Type B pancreatic cell (in vitro differentiated cells): ENCODE measurements around the gene DNAH17. TPM values are rescaled to one million over a fixed set of nuclear protein-coding genes. Genes with fewer than 3 reads are reported as not detected.

Experiments
- DNase-seq: peaks from one replicate; pipeline ENCODE4 v3.0.0; 2021; ENCODE audit warnings: mixed read lengths; ENCODE audit not compliant: unreplicated experiment; ENCODE audit errors: extremely low spot score
- H3K27ac Mint-ChIP-seq: 2 replicates; pipeline ENCODE4 v1.8.0; 2021; ENCODE audit warnings: mild to moderate bottlenecking, mixed read lengths
- H3K27me3 Mint-ChIP-seq: 2 replicates; pipeline ENCODE4 v1.8.0; 2021; ENCODE audit warnings: mixed read lengths
- H3K36me3 Mint-ChIP-seq: 2 replicates; pipeline ENCODE4 v1.8.0; 2021; ENCODE audit warnings: mixed read lengths
- H3K4me1 Mint-ChIP-seq: one replicate; pipeline ENCODE4 v1.8.0; 2021; ENCODE audit warnings: mixed read lengths; ENCODE audit not compliant: unreplicated experiment
- H3K4me3 Mint-ChIP-seq: 2 replicates; pipeline ENCODE4 v1.8.0; 2021; ENCODE audit warnings: mild to moderate bottlenecking, mixed read lengths
- H3K9me3 Mint-ChIP-seq: 2 replicates; pipeline ENCODE4 v1.8.0; 2021; ENCODE audit warnings: mixed read lengths
- CTCF ChIP-seq: fragments of 200-600 bp; sonication (generic); conservative IDR thresholded peaks from 2 replicates; pipeline ENCODE4 v1.5.0; 2021; ENCODE audit warnings: antibody characterized with exemption, mild to moderate bottlenecking
- total RNA-seq: library from RNA; stranded (reverse); gene quantifications from 2 replicates; pipeline ENCODE4 v1.2.1, GENCODE V29; 2021; ENCODE audit warnings: low replicate concordance

The DNAH17 gene
- total RNA-seq, 1 donor from 2014 or later, result 0.07 TPM

- Mint-ChIP-seq H3K27ac (no peak overlapping the region), H3K27me3 (peaks cover 3% of the 10 kb centered on the region), H3K9me3 (no peaks in the 10 kb centered on the region), H3K36me3 (no peaks in the 10 kb centered on the region), H3K4me3 (no peak overlapping the region), H3K4me1 (peaks cover 4% of the 10 kb centered on the region)
- no peak for TF ChIP-seq CTCF
- DNase-seq, result no peak
These were observed 42.9 kb upstream of the DNAH17 start for GRCh38 chr17:78620099-78620498.

GRCh38 chr17:78619334-78619733 is 42.1 kb upstream of the DNAH17 start:
- Mint-ChIP-seq H3K4me3 (no peak overlapping the region), H3K9me3 (no peaks in the 10 kb centered on the region), H3K36me3 (no peaks in the 10 kb centered on the region), H3K27ac (no peak overlapping the region), H3K27me3 (peaks cover 3% of the 10 kb centered on the region), H3K4me1 (peaks cover 4% of the 10 kb centered on the region)
- no peak for DNase-seq
- TF ChIP-seq CTCF, result no peak

GRCh38 chr17:78618264-78619066 is 41.3 kb upstream of the DNAH17 start:
- Mint-ChIP-seq H3K4me3 (no peak overlapping the region), H3K4me1 (peaks cover 4% of the 10 kb centered on the region), H3K27ac (no peak overlapping the region), H3K36me3 (no peaks in the 10 kb centered on the region), H3K9me3 (no peaks in the 10 kb centered on the region), H3K27me3 (peaks cover 3% of the 10 kb centered on the region)
- DNase-seq, result no peak
- no peak for TF ChIP-seq CTCF

- no peaks in the 10 kb centered on the region for H3K27me3 Mint-ChIP-seq
- no peak overlapping the region for H3K4me3 Mint-ChIP-seq
- no peak overlapping the region for H3K27ac Mint-ChIP-seq
- peaks cover 4% of the 10 kb centered on the region for H3K4me1 Mint-ChIP-seq
- no peak for DNase-seq
- H3K36me3 Mint-ChIP-seq, result no peaks in the 10 kb centered on the region
- no peaks in the 10 kb centered on the region for H3K9me3 Mint-ChIP-seq
- no peak for TF ChIP-seq CTCF
These were observed 40.4 kb upstream of the DNAH17 start for GRCh38 chr17:78617511-78618061.

- H3K9me3 Mint-ChIP-seq, result no peaks in the 10 kb centered on the region
- H3K4me3 Mint-ChIP-seq, result no peak overlapping the region
- no peaks in the 10 kb centered on the region for H3K36me3 Mint-ChIP-seq
- H3K27me3 Mint-ChIP-seq, result no peaks in the 10 kb centered on the region
- H3K4me1 Mint-ChIP-seq, result peaks cover 4% of the 10 kb centered on the region
- H3K27ac Mint-ChIP-seq, result no peak overlapping the region
- no peak for DNase-seq
- TF ChIP-seq CTCF, result no peak
These were observed 39.8 kb upstream of the DNAH17 start for GRCh38 chr17:78616946-78617345.
